OCI-LY1 (cell line): Measurements from ENCODE around the gene TRAPPC14.
"Not testable (repeated sequence)": the region's sequence is repeated elsewhere in the genome, so short reads cannot be mapped to it uniquely, and the experiment has no call there.

ENCODE experiments used
- H2AFZ ChIP-seq: fragments of 200-600 bp; sonication (generic), shearing (Covaris generic); 2 replicates; pipeline ENCODE4 v1.6.0; 2014; ENCODE audit warnings: antibody characterized with exemption, mild to moderate bottlenecking, low read length
- H3F3A ChIP-seq: fragments of 200-600 bp; sonication (generic), shearing (Covaris generic); 2 replicates; pipeline ENCODE4 v1.6.0; 2014; ENCODE audit warnings: mild to moderate bottlenecking, antibody characterized with exemption, low read length, moderate library complexity; ENCODE audit not compliant: insufficient read depth
- H3K27ac ChIP-seq: fragments of 200-600 bp; sonication (generic); 2 replicates; pipeline ENCODE4 v1.5.1; 2014; ENCODE audit warnings: low read length, mixed run types, mild to moderate bottlenecking, low read depth; ENCODE audit not compliant: poor library complexity, severe bottlenecking
- H3K27me3 ChIP-seq: fragments of 200-600 bp; sonication (generic); 2 replicates; pipeline ENCODE4 v1.6.0; 2014; ENCODE audit warnings: antibody characterized with exemption, mild to moderate bottlenecking, low read length, moderate library complexity; ENCODE audit not compliant: insufficient read depth
- H3K36me3 ChIP-seq: fragments of 200-600 bp; sonication (generic); 2 replicates; pipeline ENCODE4 v1.6.1; 2014; ENCODE audit warnings: mild to moderate bottlenecking, antibody characterized with exemption, low read length, moderate library complexity, mixed read lengths; ENCODE audit not compliant: insufficient read depth
- H3K4me1 ChIP-seq: fragments of 200-600 bp; sonication (generic); 2 replicates; pipeline ENCODE4 v1.5.1; 2014; ENCODE audit warnings: mild to moderate bottlenecking, low read length, moderate library complexity; ENCODE audit not compliant: insufficient read depth, severe bottlenecking
- H3K4me2 ChIP-seq: fragments of 200-600 bp; sonication (generic), shearing (Covaris generic); 2 replicates; pipeline ENCODE4 v1.6.1; 2014; ENCODE audit warnings: low read length
- H3K4me3 ChIP-seq: fragments of 200-600 bp; sonication (generic); 2 replicates; pipeline ENCODE4 v1.5.1; 2014; ENCODE audit warnings: low read length, low read depth, mild to moderate bottlenecking, mixed read lengths; ENCODE audit not compliant: poor library complexity, severe bottlenecking
- H3K79me2 ChIP-seq: fragments of 200-600 bp; shearing (Covaris generic); 2 replicates; pipeline ENCODE4 v1.6.1; 2016; ENCODE audit warnings: mixed run types, low read length, mixed read lengths; ENCODE audit not compliant: insufficient read depth
- H3K9ac ChIP-seq: fragments of 200-600 bp; sonication (generic), shearing (Covaris generic); 2 replicates; pipeline ENCODE4 v1.6.1; 2014; ENCODE audit warnings: mild to moderate bottlenecking, low read length, mixed read lengths
- H3K9me2 ChIP-seq: fragments of 200-600 bp; sonication (generic), shearing (Covaris generic); 2 replicates; pipeline ENCODE4 v1.6.1; 2014; ENCODE audit warnings: low read depth, mild to moderate bottlenecking, low read length, mixed read lengths
- H3K9me3 ChIP-seq: fragments of 200-600 bp; shearing (Covaris generic); 2 replicates; pipeline ENCODE4 v1.6.1; 2014; ENCODE audit warnings: low read length, mixed read lengths
- H4K20me1 ChIP-seq: fragments of 200-600 bp; sonication (generic), shearing (Covaris generic); 2 replicates; pipeline ENCODE4 v1.6.0; 2016; ENCODE audit warnings: mild to moderate bottlenecking, low read length; ENCODE audit not compliant: insufficient read depth
- EZH2 ChIP-seq: fragments of 200-600 bp; sonication (generic), shearing (Covaris generic); IDR thresholded peaks from 2 replicates; pipeline ENCODE4 v1.8.0; 2017; ENCODE audit warnings: borderline replicate concordance, mixed run types, mild to moderate bottlenecking, antibody characterized with exemption, low read length, moderate library complexity, mixed read lengths
- TF ChIP-seq, protein P1 (sequence below): fragments of 200-600 bp; sonication (generic), shearing (Covaris generic); IDR thresholded peaks from 2 replicates; pipeline ENCODE4 v1.5.1; 2017; ENCODE audit warnings: mild to moderate bottlenecking, antibody characterized with exemption, low read length, moderate library complexity, mixed read lengths

TRAPPC14 gene

GRCh38 chr7:100185726-100186125, 27.2 kb upstream of the TRAPPC14 start:
- Histone ChIP-seq H2AFZ (no peak overlapping the region), H3K9me2 (no peaks in the 10 kb centered on the region), H3K4me2 (no peak overlapping the region), H3K36me3 (no peaks in the 10 kb centered on the region), H3K27ac (no peak overlapping the region), H3K27me3 (no peaks in the 10 kb centered on the region), H3K9me3 (no peaks in the 10 kb centered on the region), H3K79me2 (no peaks in the 10 kb centered on the region), H4K20me1 (no peaks in the 10 kb centered on the region), H3F3A (no peaks in the 10 kb centered on the region), H3K4me3 (no peak overlapping the region), H3K4me1 (peaks cover 44% of the 10 kb centered on the region), H3K9ac (no peak overlapping the region)
- TF ChIP-seq EZH2, result no peak
- TF ChIP-seq, protein P1, sequence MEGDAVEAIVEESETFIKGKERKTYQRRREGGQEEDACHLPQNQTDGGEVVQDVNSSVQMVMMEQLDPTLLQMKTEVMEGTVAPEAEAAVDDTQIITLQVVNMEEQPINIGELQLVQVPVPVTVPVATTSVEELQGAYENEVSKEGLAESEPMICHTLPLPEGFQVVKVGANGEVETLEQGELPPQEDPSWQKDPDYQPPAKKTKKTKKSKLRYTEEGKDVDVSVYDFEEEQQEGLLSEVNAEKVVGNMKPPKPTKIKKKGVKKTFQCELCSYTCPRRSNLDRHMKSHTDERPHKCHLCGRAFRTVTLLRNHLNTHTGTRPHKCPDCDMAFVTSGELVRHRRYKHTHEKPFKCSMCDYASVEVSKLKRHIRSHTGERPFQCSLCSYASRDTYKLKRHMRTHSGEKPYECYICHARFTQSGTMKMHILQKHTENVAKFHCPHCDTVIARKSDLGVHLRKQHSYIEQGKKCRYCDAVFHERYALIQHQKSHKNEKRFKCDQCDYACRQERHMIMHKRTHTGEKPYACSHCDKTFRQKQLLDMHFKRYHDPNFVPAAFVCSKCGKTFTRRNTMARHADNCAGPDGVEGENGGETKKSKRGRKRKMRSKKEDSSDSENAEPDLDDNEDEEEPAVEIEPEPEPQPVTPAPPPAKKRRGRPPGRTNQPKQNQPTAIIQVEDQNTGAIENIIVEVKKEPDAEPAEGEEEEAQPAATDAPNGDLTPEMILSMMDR, result no peak

- not testable (repeated sequence) for H2AFZ ChIP-seq, H3K9ac ChIP-seq, H3K36me3 ChIP-seq, H3F3A ChIP-seq, H3K79me2 ChIP-seq, H3K4me2 ChIP-seq, H3K9me3 ChIP-seq, H3K4me3 ChIP-seq, H3K27me3 ChIP-seq, H3K9me2 ChIP-seq, H4K20me1 ChIP-seq
- peaks cover 39% of the 10 kb centered on the region for H3K4me1 ChIP-seq
- peak overlapping the region; percentile 59 for H3K27ac ChIP-seq
Measured at GRCh38 chr7:100183090-100183489, 24.6 kb upstream of the TRAPPC14 start.

DNA sequence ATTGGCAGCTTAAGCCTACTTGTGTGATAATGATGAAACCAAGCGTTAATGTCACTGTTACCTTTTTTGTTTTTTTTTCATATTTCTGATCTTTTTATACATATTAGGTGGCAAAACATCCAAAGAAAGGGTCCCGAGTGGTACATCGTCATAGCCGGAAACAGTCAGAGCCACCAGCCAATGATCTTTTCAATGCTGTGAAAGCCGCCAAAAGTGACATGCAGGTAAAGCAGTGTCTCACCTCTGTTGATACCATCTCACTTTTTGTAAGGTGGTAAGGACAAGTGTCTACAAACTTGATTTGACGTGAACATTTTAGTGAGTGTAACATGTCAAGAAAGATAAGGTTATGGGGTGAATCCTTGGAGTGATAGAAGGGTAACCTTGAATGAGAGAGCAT, 24.1 kb upstream of the TRAPPC14 start:
- H3K27me3 ChIP-seq, H3K9me3 ChIP-seq, H3K9me2 ChIP-seq, H3K4me3 ChIP-seq, H3K79me2 ChIP-seq, H4K20me1 ChIP-seq, H3K9ac ChIP-seq, H3F3A ChIP-seq, H3K36me3 ChIP-seq: not testable (repeated sequence)
- Histone ChIP-seq H3K4me1 (peaks cover 39% of the 10 kb centered on the region), H3K4me2 (peak overlapping the region; percentile 58), H2AFZ (0 out of 2 replicates have a peak overlapping the region, but pooled peaks have one; percentile 23), H3K27ac (peak overlapping the region; percentile 59)

DNA sequence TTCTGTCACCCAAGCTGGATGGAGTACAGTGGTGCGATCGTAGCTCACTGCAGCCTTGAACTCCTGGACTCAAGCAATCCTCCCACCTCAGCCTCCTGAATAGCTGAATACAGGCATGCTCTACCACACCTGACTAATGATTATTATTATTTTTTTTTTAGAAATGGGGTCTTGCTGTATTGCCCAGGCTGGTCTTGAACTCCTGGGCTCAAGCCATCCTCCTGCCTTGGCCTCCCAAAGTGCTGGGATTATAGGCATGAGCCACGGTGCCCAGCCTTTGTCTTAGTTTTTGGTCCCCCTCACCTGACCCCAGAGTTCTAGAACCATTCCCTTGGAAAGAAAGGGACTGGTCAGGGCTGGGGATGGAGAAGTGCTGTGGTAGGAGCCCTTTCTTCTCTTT, 21.6 kb upstream of the TRAPPC14 start:
- not testable (repeated sequence) for H3K4me3 ChIP-seq, H3K9ac ChIP-seq, H4K20me1 ChIP-seq, H3K79me2 ChIP-seq, H2AFZ ChIP-seq, H3F3A ChIP-seq, H3K9me2 ChIP-seq, H3K9me3 ChIP-seq, H3K36me3 ChIP-seq, H3K27me3 ChIP-seq
- Histone ChIP-seq H3K4me2 (peak overlapping the region; percentile 5; the same call in 1 of the 2 replicates), H3K27ac (peak overlapping the region; percentile 59), H3K4me1 (peaks cover 50% of the 10 kb centered on the region)
